ENCODE measurements around the gene EPHA6.

GRCh38 chr3:96803870-96804269 lies 10.5 kb upstream of the EPHA6 start:
- no peak for TF ChIP-seq POLR2A (IDR thresholded peaks at IDR 0.05; ENCODE audit: low read length)
- TF ChIP-seq GATA1 (IDR thresholded peaks at IDR 0.05; ENCODE audit: low read depth, low read length), result no peak

Measured in erythroblast (primary cell).